ENCODE data around the gene DCBLD2. TPM values are rescaled to one million over a fixed set of nuclear protein-coding genes. Genes with fewer than 3 reads are reported as not detected.

The DCBLD2 gene
- polyA plus RNA-seq, 3 donors, result 0.17 to 1.1 (median 0.45) TPM

DNA sequence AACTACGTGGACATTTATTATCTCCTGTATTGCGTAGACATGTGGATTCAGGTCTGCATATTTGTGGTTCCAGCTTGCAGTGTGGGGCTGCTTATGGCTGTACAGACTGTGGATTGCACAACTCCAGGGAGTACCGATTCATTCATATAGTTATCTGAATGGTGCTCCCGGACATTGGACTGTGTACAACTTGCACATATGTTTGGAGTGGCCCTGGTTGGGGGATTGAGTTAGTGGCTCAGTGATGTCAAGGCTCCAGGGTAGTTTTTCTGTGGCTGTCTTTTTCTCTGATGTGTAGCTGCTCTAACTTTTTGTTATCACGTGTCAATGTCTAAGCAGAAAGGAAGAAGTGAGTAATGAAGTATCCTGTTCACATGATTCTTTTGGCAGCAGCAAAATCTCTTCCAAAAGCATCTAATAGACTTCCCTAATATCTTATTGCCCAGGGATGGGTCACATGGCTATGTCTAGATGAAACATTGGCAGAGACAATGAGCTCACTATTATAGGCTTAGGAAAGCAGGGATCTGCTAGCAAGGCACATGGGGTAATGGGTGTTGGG is 122.6 kb downstream of the DCBLD2 start:
- Mint-ChIP-seq H3K4me3 (peak overlapping the region; percentile 16 to 68), H3K27ac (peak overlapping the region; percentile 93 to 98 (median 96)), H3K9me3 (no peaks in the 10 kb centered on the region), H3K27me3 (ENCODE audit: low read depth in 3 of 3) (no peaks in the 10 kb centered on the region), H3K36me3 (peaks cover 74 to 85% of the 10 kb centered on the region in 2 donors), H3K4me1 (peaks cover 61% of the 10 kb centered on the region)
- Histone ChIP-seq H3K4me3 (replicated peaks in 1 of 3; ENCODE audit: low read depth in 2 of 3, low read length in 3 of 3) (peak overlapping the region in 2 of 3 experiments; percentile 16 to 49), H4K20me1 (ENCODE audit: insufficient read depth, low read length) (peaks cover 87% of the 10 kb centered on the region), H3K4me2 (replicated peaks; ENCODE audit: extremely low read depth, low read length, poor library complexity, severe bottlenecking) (peak overlapping the region; percentile 54), H3K27me3 (ENCODE audit: control insufficient read depth in 2 of 2, insufficient read depth in 2 of 2, low read length in 2 of 2) (no peaks in the 10 kb centered on the region), H3K9me3 (replicated peaks in 1 of 2; ENCODE audit: control insufficient read depth in 1 of 2, insufficient read depth in 1 of 2, low read length in 2 of 2) (no peaks in the 10 kb centered on the region), H3K4me1 (ENCODE audit: control insufficient read depth in 1 of 2, insufficient read depth in 2 of 2, low read length in 2 of 2) (peaks cover 42 to 69% of the 10 kb centered on the region in 2 donors), H3K36me3 (replicated peaks in 1 of 2; ENCODE audit: control insufficient read depth in 1 of 2, insufficient read depth in 2 of 2, low read length in 2 of 2) (peaks cover 67 to 84% of the 10 kb centered on the region in 2 donors), H3K27ac (ENCODE audit: low read depth in 1 of 2, low read length in 2 of 2) (peak overlapping the region; percentile 70 to 94), H3K9ac (ENCODE audit: insufficient read depth, low read length, poor library complexity, severe bottlenecking) (peak overlapping the region; percentile 47), H2AFZ (ENCODE audit: insufficient read depth, low read depth, low read length, poor library complexity, severe bottlenecking) (no peak overlapping the region), H3K79me2 (ENCODE audit: insufficient read depth, low read length) (peaks cover 80% of the 10 kb centered on the region)
- intact Hi-C loops (cut with micrococcal nuclease), result loop anchor here in 1 of 2 donors (2.0 to 5.0 kb wide), 2 partner anchors 16 to 47 kb away; partner anchors contain the start of gene ST3GAL6
- DNase-seq, result peak; percentile 77 to 95 (median 94)
- WGBS (ENCODE audit: insufficient coverage), result 0% methylated on average over 3 of the region's 5 CpGs
- TF ChIP-seq, protein P1, sequence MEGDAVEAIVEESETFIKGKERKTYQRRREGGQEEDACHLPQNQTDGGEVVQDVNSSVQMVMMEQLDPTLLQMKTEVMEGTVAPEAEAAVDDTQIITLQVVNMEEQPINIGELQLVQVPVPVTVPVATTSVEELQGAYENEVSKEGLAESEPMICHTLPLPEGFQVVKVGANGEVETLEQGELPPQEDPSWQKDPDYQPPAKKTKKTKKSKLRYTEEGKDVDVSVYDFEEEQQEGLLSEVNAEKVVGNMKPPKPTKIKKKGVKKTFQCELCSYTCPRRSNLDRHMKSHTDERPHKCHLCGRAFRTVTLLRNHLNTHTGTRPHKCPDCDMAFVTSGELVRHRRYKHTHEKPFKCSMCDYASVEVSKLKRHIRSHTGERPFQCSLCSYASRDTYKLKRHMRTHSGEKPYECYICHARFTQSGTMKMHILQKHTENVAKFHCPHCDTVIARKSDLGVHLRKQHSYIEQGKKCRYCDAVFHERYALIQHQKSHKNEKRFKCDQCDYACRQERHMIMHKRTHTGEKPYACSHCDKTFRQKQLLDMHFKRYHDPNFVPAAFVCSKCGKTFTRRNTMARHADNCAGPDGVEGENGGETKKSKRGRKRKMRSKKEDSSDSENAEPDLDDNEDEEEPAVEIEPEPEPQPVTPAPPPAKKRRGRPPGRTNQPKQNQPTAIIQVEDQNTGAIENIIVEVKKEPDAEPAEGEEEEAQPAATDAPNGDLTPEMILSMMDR (IDR thresholded peaks at IDR 0.05), result no peak

DNA sequence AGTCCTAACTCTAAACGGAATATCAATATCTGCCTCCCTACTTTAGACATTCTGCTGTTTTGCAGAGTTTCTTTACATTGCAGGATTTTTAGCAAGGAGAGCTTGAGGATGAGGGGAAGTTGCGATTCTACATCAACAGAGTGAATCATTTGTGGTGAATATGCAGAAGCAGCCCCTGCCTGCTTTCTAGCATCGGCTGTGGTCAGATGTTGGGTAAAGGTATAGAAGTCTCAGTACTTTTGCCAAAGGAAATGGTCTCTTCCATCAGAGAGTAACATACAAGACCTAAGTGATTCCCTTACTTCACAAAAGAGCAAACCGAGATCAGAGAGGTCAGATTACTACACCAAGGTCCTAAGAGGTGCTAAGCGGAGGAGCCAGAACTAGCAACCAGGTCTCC is 123.1 kb downstream of the DCBLD2 start:
- Histone ChIP-seq H2AFZ (ENCODE audit: insufficient read depth, low read depth, low read length, poor library complexity, severe bottlenecking) (no peak overlapping the region), H3K4me3 (replicated peaks in 1 of 3; ENCODE audit: low read depth in 2 of 3, low read length in 3 of 3) (peak overlapping the region in 2 of 3 experiments; percentile 16 to 49), H3K27ac (ENCODE audit: low read depth in 1 of 2, low read length in 2 of 2) (peak overlapping the region; percentile 70 to 94), H3K36me3 (replicated peaks in 1 of 2; ENCODE audit: control insufficient read depth in 1 of 2, insufficient read depth in 2 of 2, low read length in 2 of 2) (peaks cover 70 to 84% of the 10 kb centered on the region in 2 donors), H3K4me1 (ENCODE audit: control insufficient read depth in 1 of 2, insufficient read depth in 2 of 2, low read length in 2 of 2) (peaks cover 40 to 63% of the 10 kb centered on the region in 2 donors), H3K4me2 (replicated peaks; ENCODE audit: extremely low read depth, low read length, poor library complexity, severe bottlenecking) (peak overlapping the region; percentile 54), H4K20me1 (ENCODE audit: insufficient read depth, low read length) (peaks cover 87% of the 10 kb centered on the region), H3K27me3 (ENCODE audit: control insufficient read depth in 2 of 2, insufficient read depth in 2 of 2, low read length in 2 of 2) (no peaks in the 10 kb centered on the region), H3K9me3 (replicated peaks in 1 of 2; ENCODE audit: control insufficient read depth in 1 of 2, insufficient read depth in 1 of 2, low read length in 2 of 2) (no peaks in the 10 kb centered on the region), H3K9ac (ENCODE audit: insufficient read depth, low read length, poor library complexity, severe bottlenecking) (peak overlapping the region; percentile 47), H3K79me2 (ENCODE audit: insufficient read depth, low read length) (peaks cover 81% of the 10 kb centered on the region)
- intact Hi-C loops (cut with micrococcal nuclease), result loop anchor here in 1 of 2 donors (2.0 to 5.0 kb wide), 2 partner anchors 16 to 46 kb away; partner anchors contain the start of gene ST3GAL6
- Mint-ChIP-seq H3K36me3 (peaks cover 76 to 85% of the 10 kb centered on the region in 2 donors), H3K27me3 (ENCODE audit: low read depth in 3 of 3) (no peaks in the 10 kb centered on the region), H3K9me3 (no peaks in the 10 kb centered on the region), H3K4me1 (peaks cover 57% of the 10 kb centered on the region), H3K27ac (peak overlapping the region; percentile 93 to 98 (median 96)), H3K4me3 (peak overlapping the region in 1 of 2 donors; percentile 68)
- DNase-seq, result peak; percentile 77 to 88 (median 88)
- TF ChIP-seq, protein P1 (IDR thresholded peaks at IDR 0.05), result no peak
- WGBS (ENCODE audit: insufficient coverage), result 0% methylated on average over 1 of the region's 5 CpGs

Measured in CD14-positive monocyte (primary cell).